Astrocyte (in vitro differentiated cells and primary cell): ENCODE data around the gene REG3G. TPM values are rescaled to one million over a fixed set of nuclear protein-coding genes. Genes with fewer than 3 reads are reported as not detected.

Experiments used
- DNase-seq: peaks from one replicate; pipeline ENCODE4 v3.0.0-alpha.2; 2010; ENCODE audit warnings: low read depth
- FAIRE-seq: peaks from 2 replicates; lab custom pipeline; 2011; peaks lifted over from hg19 to GRCh38; lab: Jason Lieb, UNC
- H2AFZ ChIP-seq: 2 replicates; pipeline ENCODE4 v1.6.0; 2012; ENCODE audit warnings: low read depth, low read length, inconsistent platforms
- H3K27ac ChIP-seq: 2 replicates; pipeline ENCODE4 v1.5.1; 2011; ENCODE audit warnings: low read depth, low read length, inconsistent platforms
- H3K27me3 ChIP-seq: 2 replicates; pipeline ENCODE4 v1.6.0; 2011; ENCODE audit warnings: low read length, inconsistent platforms; ENCODE audit not compliant: insufficient read depth
- H3K36me3 ChIP-seq: 2 replicates; pipeline ENCODE4 v1.5.1; 2011; ENCODE audit warnings: low read length, inconsistent platforms; ENCODE audit not compliant: insufficient read depth
- H3K4me1 ChIP-seq: 2 replicates; pipeline ENCODE4 v1.5.1; 2011; ENCODE audit warnings: low read length, inconsistent platforms; ENCODE audit not compliant: insufficient read depth
- H3K4me2 ChIP-seq: 2 replicates; pipeline ENCODE4 v1.6.0; 2012; ENCODE audit warnings: low read length, inconsistent platforms
- H3K4me3 ChIP-seq: 2 replicates; pipeline ENCODE4 v1.5.1; 2011; ENCODE audit warnings: low read depth, mild to moderate bottlenecking, low read length, inconsistent platforms; ENCODE audit not compliant: insufficient read depth
- H3K79me2 ChIP-seq: 2 replicates; pipeline ENCODE4 v1.6.0; 2012; ENCODE audit warnings: mild to moderate bottlenecking, low read length, inconsistent platforms; ENCODE audit not compliant: insufficient read depth
- H3K9ac ChIP-seq: 2 replicates; pipeline ENCODE4 v1.6.0; 2012; ENCODE audit warnings: mild to moderate bottlenecking, low read length, inconsistent platforms
- H3K9me3 ChIP-seq: 2 replicates; pipeline ENCODE4 v1.5.1; 2012; ENCODE audit warnings: low read depth, mild to moderate bottlenecking, low read length, inconsistent platforms; ENCODE audit not compliant: insufficient read depth
- H4K20me1 ChIP-seq: 2 replicates; pipeline ENCODE4 v1.6.0; 2012; ENCODE audit warnings: low read length, inconsistent platforms; ENCODE audit not compliant: insufficient read depth
- H3K27ac Mint-ChIP-seq: one replicate; pipeline ENCODE4 v1.8.0; 2021; ENCODE audit warnings: mild to moderate bottlenecking, mixed read lengths; ENCODE audit not compliant: unreplicated experiment
- H3K27me3 Mint-ChIP-seq: one replicate; pipeline ENCODE4 v1.8.0; 2021; ENCODE audit warnings: low read depth, mixed read lengths; ENCODE audit not compliant: unreplicated experiment
- H3K36me3 Mint-ChIP-seq: one replicate; pipeline ENCODE4 v1.8.0; 2021; ENCODE audit warnings: low read depth, mixed read lengths; ENCODE audit not compliant: unreplicated experiment
- H3K4me1 Mint-ChIP-seq: one replicate; pipeline ENCODE4 v1.8.0; 2021; ENCODE audit warnings: low read depth, mixed read lengths; ENCODE audit not compliant: unreplicated experiment
- H3K4me3 Mint-ChIP-seq: one replicate; pipeline ENCODE4 v1.8.0; 2021; ENCODE audit warnings: mild to moderate bottlenecking, moderate library complexity, mixed read lengths; ENCODE audit not compliant: unreplicated experiment
- H3K9me3 Mint-ChIP-seq: one replicate; pipeline ENCODE4 v1.8.0; 2021; ENCODE audit warnings: mild to moderate bottlenecking, mixed read lengths; ENCODE audit not compliant: unreplicated experiment
- CTCF ChIP-seq: IDR thresholded peaks from 2 replicates; pipeline ENCODE4 v1.5.1; 2011; ENCODE audit warnings: low read depth, mild to moderate bottlenecking, inconsistent platforms, low read length, moderate library complexity; ENCODE audit not compliant: insufficient read depth
- EZH2 ChIP-seq: IDR thresholded peaks from 2 replicates; pipeline ENCODE4 v1.6.1; 2012; ENCODE audit warnings: mild to moderate bottlenecking, low read length, inconsistent platforms; ENCODE audit not compliant: insufficient read depth
- total RNA-seq: library from RNA; stranded (reverse); gene quantifications from 2 replicates; pipeline ENCODE4 v1.2.1, GENCODE V29; 2021

The REG3G gene
- total RNA-seq, 1 donor from 2014 or later, result not detected

GRCh38 chr2:79005216-79005615 is 20.3 kb upstream of the REG3G start:
- no peaks in the 10 kb centered on the region for H3K79me2 ChIP-seq
- no peak for TF ChIP-seq EZH2
- no peak for TF ChIP-seq CTCF
- peaks cover 4% of the 10 kb centered on the region for H3K27me3 Mint-ChIP-seq
- no peaks in the 10 kb centered on the region for H3K36me3 Mint-ChIP-seq
- H3K4me2 ChIP-seq, result no peak overlapping the region
- no peak overlapping the region for H3K27ac ChIP-seq
- DNase-seq (no peak), FAIRE-seq (no peak)
- H3K4me3 ChIP-seq, result no peak overlapping the region
- H4K20me1 ChIP-seq, result no peaks in the 10 kb centered on the region
- no peaks in the 10 kb centered on the region for H3K27me3 ChIP-seq
- no peak overlapping the region for H3K27ac Mint-ChIP-seq
- no peak overlapping the region for H2AFZ ChIP-seq
- H3K9me3 ChIP-seq, result no peaks in the 10 kb centered on the region
- H3K9me3 Mint-ChIP-seq, result no peaks in the 10 kb centered on the region
- H3K36me3 ChIP-seq, result no peaks in the 10 kb centered on the region
- H3K4me1 ChIP-seq, result no peaks in the 10 kb centered on the region
- H3K4me3 Mint-ChIP-seq, result no peak overlapping the region
- no peak overlapping the region for H3K9ac ChIP-seq
- no peaks in the 10 kb centered on the region for H3K4me1 Mint-ChIP-seq

GRCh38 chr2:79009388-79009787 is 16.1 kb upstream of the REG3G start:
- TF ChIP-seq EZH2 (no peak), CTCF (no peak)
- no peak overlapping the region for H3K9ac ChIP-seq
- no peaks in the 10 kb centered on the region for H3K27me3 ChIP-seq
- no peak for FAIRE-seq
- no peaks in the 10 kb centered on the region for H3K79me2 ChIP-seq
- no peak overlapping the region for H3K4me3 ChIP-seq
- H2AFZ ChIP-seq, result no peak overlapping the region
- no peak overlapping the region for H3K4me3 Mint-ChIP-seq
- no peak for DNase-seq
- H3K9me3 ChIP-seq, result no peaks in the 10 kb centered on the region
- H3K4me2 ChIP-seq, result no peak overlapping the region
- H3K4me1 ChIP-seq, result no peaks in the 10 kb centered on the region
- H3K27ac ChIP-seq, result no peak overlapping the region
- H3K36me3 ChIP-seq, result no peaks in the 10 kb centered on the region
- no peaks in the 10 kb centered on the region for H3K4me1 Mint-ChIP-seq
- H3K9me3 Mint-ChIP-seq, result no peaks in the 10 kb centered on the region
- peaks cover 7% of the 10 kb centered on the region for H3K27me3 Mint-ChIP-seq
- no peak overlapping the region for H3K27ac Mint-ChIP-seq
- no peaks in the 10 kb centered on the region for H3K36me3 Mint-ChIP-seq
- H4K20me1 ChIP-seq, result no peaks in the 10 kb centered on the region

GRCh38 chr2:79011496-79011895 is 14.0 kb upstream of the REG3G start:
- no peaks in the 10 kb centered on the region for H4K20me1 ChIP-seq
- H3K79me2 ChIP-seq, result no peaks in the 10 kb centered on the region
- no peak overlapping the region for H3K4me3 Mint-ChIP-seq
- FAIRE-seq (no peak), DNase-seq (no peak)
- H3K27ac ChIP-seq, result no peak overlapping the region
- H3K36me3 ChIP-seq, result no peaks in the 10 kb centered on the region
- H3K9me3 ChIP-seq, result no peaks in the 10 kb centered on the region
- H3K27me3 Mint-ChIP-seq, result peaks cover 3% of the 10 kb centered on the region
- no peak overlapping the region for H3K27ac Mint-ChIP-seq
- H3K36me3 Mint-ChIP-seq, result no peaks in the 10 kb centered on the region
- H3K27me3 ChIP-seq, result no peaks in the 10 kb centered on the region
- H3K9me3 Mint-ChIP-seq, result no peaks in the 10 kb centered on the region
- TF ChIP-seq CTCF, result no peak
- no peak for TF ChIP-seq EZH2
- H3K4me3 ChIP-seq, result no peak overlapping the region
- no peaks in the 10 kb centered on the region for H3K4me1 ChIP-seq
- H3K4me1 Mint-ChIP-seq, result no peaks in the 10 kb centered on the region
- H3K9ac ChIP-seq, result no peak overlapping the region
- no peak overlapping the region for H3K4me2 ChIP-seq
- H2AFZ ChIP-seq, result no peak overlapping the region
